ENCODE data around the gene ETFA. TPM values are rescaled to one million over a fixed set of nuclear protein-coding genes. Genes with fewer than 3 reads are reported as not detected.
"Not testable (repeated sequence)": the region's sequence is repeated elsewhere in the genome, so short reads cannot be mapped to it uniquely, and the experiment has no call there.

The ETFA gene
- total RNA-seq, 2 experiments from 2014 or later, result 86.1 to 87.6 TPM

GRCh38 chr15:76297951-76298350 is 13.3 kb downstream of the ETFA start:
- H3K27me3 Mint-ChIP-seq; POLR2A ChIA-PET; DNase-seq; H3K4me3 Mint-ChIP-seq; H3K27ac Mint-ChIP-seq; ATAC-seq (ENCODE audit: low read depth); H3K9me3 Mint-ChIP-seq: not testable (repeated sequence)
- Mint-ChIP-seq H3K36me3 (peaks cover 12% of the 10 kb centered on the region), H3K4me1 (peaks cover 12% of the 10 kb centered on the region)

- POLR2A ChIA-PET, result no interaction called here
- Mint-ChIP-seq H3K4me3 (no peak overlapping the region), H3K36me3 (peaks cover 19% of the 10 kb centered on the region), H3K4me1 (peaks cover 14% of the 10 kb centered on the region), H3K27me3 (no peaks in the 10 kb centered on the region), H3K27ac (no peak overlapping the region), H3K9me3 (no peaks in the 10 kb centered on the region)
- DNase-seq (no peak), ATAC-seq (ENCODE audit: low read depth) (no peak)
Measured at GRCh38 chr15:76296849-76297248, 14.4 kb downstream of the ETFA start.

GRCh38 chr15:76294463-76294862 is 16.8 kb downstream of the ETFA start:
- H3K4me3 Mint-ChIP-seq; H3K27me3 Mint-ChIP-seq; POLR2A ChIA-PET; ATAC-seq (ENCODE audit: low read depth); H3K27ac Mint-ChIP-seq; H3K9me3 Mint-ChIP-seq; DNase-seq: not testable (repeated sequence)
- Mint-ChIP-seq H3K4me1 (peaks cover 15% of the 10 kb centered on the region), H3K36me3 (peaks cover 28% of the 10 kb centered on the region)

- no peak overlapping the region for H3K27ac Mint-ChIP-seq
- no peaks in the 10 kb centered on the region for H3K9me3 Mint-ChIP-seq
- H3K4me3 Mint-ChIP-seq, result no peak overlapping the region
- no peak for ATAC-seq (ENCODE audit: low read depth)
- peaks cover 13% of the 10 kb centered on the region for H3K4me1 Mint-ChIP-seq
- H3K36me3 Mint-ChIP-seq, result peaks cover 28% of the 10 kb centered on the region
- no peaks in the 10 kb centered on the region for H3K27me3 Mint-ChIP-seq
- DNase-seq, result no peak
- POLR2A ChIA-PET, result no interaction called here
Measured at GRCh38 chr15:76293361-76293760, 17.9 kb downstream of the ETFA start.

- ATAC-seq (ENCODE audit: low read depth), result no peak
- H3K36me3 Mint-ChIP-seq, result peaks cover 23% of the 10 kb centered on the region
- no peak overlapping the region for H3K4me3 Mint-ChIP-seq
- POLR2A ChIA-PET, result no interaction called here
- no peak for DNase-seq
- no peaks in the 10 kb centered on the region for H3K27me3 Mint-ChIP-seq
- no peaks in the 10 kb centered on the region for H3K9me3 Mint-ChIP-seq
- no peak overlapping the region for H3K27ac Mint-ChIP-seq
- H3K4me1 Mint-ChIP-seq, result peaks cover 19% of the 10 kb centered on the region
Measured at GRCh38 chr15:76289582-76289981, 21.7 kb downstream of the ETFA start.

GRCh38 chr15:76286271-76286879 is 24.9 kb downstream of the ETFA start:
- Mint-ChIP-seq H3K36me3 (peaks cover 17% of the 10 kb centered on the region), H3K27ac (peak overlapping the region; percentile 94), H3K4me3 (peak overlapping the region; percentile 82), H3K27me3 (no peaks in the 10 kb centered on the region), H3K9me3 (no peaks in the 10 kb centered on the region), H3K4me1 (peaks cover 17% of the 10 kb centered on the region)
- POLR2A ChIA-PET, result interaction anchor here (1.5 kb wide), 1 partner anchor 24 kb away, joined by 3 read pairs; the partner anchor contains the start of gene ETFA
- no peak for DNase-seq
- peak; percentile 94 for ATAC-seq (ENCODE audit: low read depth)

- Mint-ChIP-seq H3K4me1 (peaks cover 17% of the 10 kb centered on the region), H3K36me3 (peaks cover 21% of the 10 kb centered on the region), H3K9me3 (no peaks in the 10 kb centered on the region), H3K27me3 (no peaks in the 10 kb centered on the region), H3K4me3 (no peak overlapping the region), H3K27ac (no peak overlapping the region)
- POLR2A ChIA-PET, result no interaction called here
- no peak for DNase-seq
- no peak for ATAC-seq (ENCODE audit: low read depth)
Measured at GRCh38 chr15:76285241-76285825, 25.9 kb downstream of the ETFA start.

- H3K36me3 Mint-ChIP-seq, result peaks cover 39% of the 10 kb centered on the region
- H3K4me1 Mint-ChIP-seq, result peaks cover 17% of the 10 kb centered on the region
- H3K4me3 Mint-ChIP-seq, result no peak overlapping the region
- ATAC-seq (ENCODE audit: low read depth) (no peak), DNase-seq (no peak)
- no peaks in the 10 kb centered on the region for H3K9me3 Mint-ChIP-seq
- no peaks in the 10 kb centered on the region for H3K27me3 Mint-ChIP-seq
- no peak overlapping the region for H3K27ac Mint-ChIP-seq
- POLR2A ChIA-PET, result no interaction called here
Measured at GRCh38 chr15:76282465-76282864, 28.8 kb downstream of the ETFA start.

GRCh38 chr15:76278651-76279050 is 32.6 kb downstream of the ETFA start:
- Mint-ChIP-seq H3K36me3 (peaks cover 35% of the 10 kb centered on the region), H3K27ac (peak overlapping the region; percentile 11), H3K9me3 (no peaks in the 10 kb centered on the region), H3K27me3 (no peaks in the 10 kb centered on the region), H3K4me3 (no peak overlapping the region), H3K4me1 (peaks cover 6% of the 10 kb centered on the region)
- POLR2A ChIA-PET, result no interaction called here
- ATAC-seq (ENCODE audit: low read depth) (no peak), DNase-seq (no peak)

- Mint-ChIP-seq H3K4me3 (no peak overlapping the region), H3K9me3 (peaks cover 4% of the 10 kb centered on the region), H3K27ac (no peak overlapping the region), H3K36me3 (peaks cover 33% of the 10 kb centered on the region), H3K27me3 (no peaks in the 10 kb centered on the region), H3K4me1 (no peaks in the 10 kb centered on the region)
- ATAC-seq (ENCODE audit: low read depth) (no peak), DNase-seq (no peak)
- POLR2A ChIA-PET, result no interaction called here
Measured at GRCh38 chr15:76274821-76275220, 36.4 kb downstream of the ETFA start.

- POLR2A ChIA-PET, result no interaction called here
- DNase-seq (no peak), ATAC-seq (ENCODE audit: low read depth) (no peak)
- no peak overlapping the region for H3K4me3 Mint-ChIP-seq
- H3K27me3 Mint-ChIP-seq, result no peaks in the 10 kb centered on the region
- peaks cover 3% of the 10 kb centered on the region for H3K4me1 Mint-ChIP-seq
- H3K27ac Mint-ChIP-seq, result no peak overlapping the region
- peaks cover 37% of the 10 kb centered on the region for H3K36me3 Mint-ChIP-seq
- peaks cover 9% of the 10 kb centered on the region for H3K9me3 Mint-ChIP-seq
Measured at GRCh38 chr15:76274226-76274625, 37.0 kb downstream of the ETFA start.

- Mint-ChIP-seq H3K4me3 (no peak overlapping the region), H3K36me3 (peaks cover 51% of the 10 kb centered on the region), H3K27me3 (no peaks in the 10 kb centered on the region), H3K27ac (no peak overlapping the region), H3K9me3 (peaks cover 17% of the 10 kb centered on the region), H3K4me1 (peaks cover 3% of the 10 kb centered on the region)
- no peak for DNase-seq
- ATAC-seq (ENCODE audit: low read depth), result no peak
- POLR2A ChIA-PET, result no interaction called here
Measured at GRCh38 chr15:76270876-76271275, 40.4 kb downstream of the ETFA start.

- ATAC-seq (ENCODE audit: low read depth) (no peak), DNase-seq (no peak)
- Mint-ChIP-seq H3K27ac (no peak overlapping the region), H3K36me3 (peaks cover 84% of the 10 kb centered on the region), H3K4me3 (no peak overlapping the region), H3K4me1 (peaks cover 9% of the 10 kb centered on the region), H3K27me3 (no peaks in the 10 kb centered on the region), H3K9me3 (peaks cover 40% of the 10 kb centered on the region)
- POLR2A ChIA-PET, result no interaction called here
Measured at GRCh38 chr15:76267077-76267476, 44.2 kb downstream of the ETFA start.

- DNase-seq; POLR2A ChIA-PET; H3K27ac Mint-ChIP-seq; H3K4me3 Mint-ChIP-seq; H3K27me3 Mint-ChIP-seq; ATAC-seq (ENCODE audit: low read depth); H3K4me1 Mint-ChIP-seq: not testable (repeated sequence)
- Mint-ChIP-seq H3K9me3 (peaks cover 41% of the 10 kb centered on the region), H3K36me3 (peaks cover 83% of the 10 kb centered on the region)
Measured at GRCh38 chr15:76265769-76266168, 45.5 kb downstream of the ETFA start.

All from activated naive CD8-positive, alpha-beta T cell treated with anti-CD3 and anti-CD28 coated beads, Interleukin-2, amount 10 ng/mL, durations not matched to agents 7 days and 5 days (primary cell).